Activated CD4-positive, alpha-beta T cell treated with anti-CD3 and anti-CD28 coated beads for 36 hours (primary cell): ENCODE results near the gene NGEF. TPM values are rescaled to one million over a fixed set of nuclear protein-coding genes. Genes with fewer than 3 reads are reported as not detected.

Experiments
- ATAC-seq: fragments of 200-7000 bp; cut with Tn5 transposase; one replicate; pipeline ENCODE4 v1.10.0; 2021; ENCODE audit warnings: mild to moderate bottlenecking, moderate library complexity
- CTCF ChIA-PET: fragments of 350-600 bp; sonication (Branson Sonifier 250); formaldehyde crosslinking; loops from one replicate; lab custom pipeline; 2021; ENCODE audit warnings: antibody characterized with exemption; lab: Charles Lee
- POLR2A ChIA-PET: fragments of 350-600 bp; sonication (Branson Sonifier 250); formaldehyde crosslinking; loops from one replicate; lab custom pipeline; 2021; ENCODE audit warnings: antibody characterized with exemption, inconsistent platforms; lab: Charles Lee
- DNase-seq: peaks from one replicate; pipeline ENCODE4 v3.0.0-alpha.2; 2020
- H3K27ac Mint-ChIP-seq: one replicate; pipeline ENCODE4 v1.8.0; 2021; ENCODE audit warnings: mixed read lengths
- H3K27me3 Mint-ChIP-seq: one replicate; pipeline ENCODE4 v1.8.0; 2021; ENCODE audit warnings: mixed read lengths
- H3K36me3 Mint-ChIP-seq: one replicate; pipeline ENCODE4 v1.8.0; 2021; ENCODE audit warnings: low read depth, mixed read lengths
- H3K4me1 Mint-ChIP-seq: one replicate; pipeline ENCODE4 v1.8.0; 2021; ENCODE audit warnings: mixed read lengths
- H3K4me3 Mint-ChIP-seq: one replicate; pipeline ENCODE4 v1.8.0; 2021; ENCODE audit warnings: mild to moderate bottlenecking, moderate library complexity, mixed read lengths
- H3K9me3 Mint-ChIP-seq: one replicate; pipeline ENCODE4 v1.8.0; 2021; ENCODE audit warnings: low read depth, mixed read lengths
- intact Hi-C, 2 experiments: fragments of 100-400 bp; cut with DNase I in 1 of 2; cut with micrococcal nuclease in 1 of 2; formaldehyde crosslinking; loops; one replicate each; pipeline versions ENCODE4 v1.14.2 to v1.15.1; 2022 to 2024; cut with DNase I, micrococcal nuclease
- total RNA-seq, 2 experiments: library from RNA; stranded (reverse); gene quantifications; one replicate each; pipeline ENCODE4 v1.2.3, GENCODE V29; 2021

Gene NGEF, protein sequence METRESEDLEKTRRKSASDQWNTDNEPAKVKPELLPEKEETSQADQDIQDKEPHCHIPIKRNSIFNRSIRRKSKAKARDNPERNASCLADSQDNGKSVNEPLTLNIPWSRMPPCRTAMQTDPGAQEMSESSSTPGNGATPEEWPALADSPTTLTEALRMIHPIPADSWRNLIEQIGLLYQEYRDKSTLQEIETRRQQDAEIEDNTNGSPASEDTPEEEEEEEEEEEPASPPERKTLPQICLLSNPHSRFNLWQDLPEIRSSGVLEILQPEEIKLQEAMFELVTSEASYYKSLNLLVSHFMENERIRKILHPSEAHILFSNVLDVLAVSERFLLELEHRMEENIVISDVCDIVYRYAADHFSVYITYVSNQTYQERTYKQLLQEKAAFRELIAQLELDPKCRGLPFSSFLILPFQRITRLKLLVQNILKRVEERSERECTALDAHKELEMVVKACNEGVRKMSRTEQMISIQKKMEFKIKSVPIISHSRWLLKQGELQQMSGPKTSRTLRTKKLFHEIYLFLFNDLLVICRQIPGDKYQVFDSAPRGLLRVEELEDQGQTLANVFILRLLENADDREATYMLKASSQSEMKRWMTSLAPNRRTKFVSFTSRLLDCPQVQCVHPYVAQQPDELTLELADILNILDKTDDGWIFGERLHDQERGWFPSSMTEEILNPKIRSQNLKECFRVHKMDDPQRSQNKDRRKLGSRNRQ
- total RNA-seq = 1 to 10 TPM; 1.5 to 2.0 TPM

DNA sequence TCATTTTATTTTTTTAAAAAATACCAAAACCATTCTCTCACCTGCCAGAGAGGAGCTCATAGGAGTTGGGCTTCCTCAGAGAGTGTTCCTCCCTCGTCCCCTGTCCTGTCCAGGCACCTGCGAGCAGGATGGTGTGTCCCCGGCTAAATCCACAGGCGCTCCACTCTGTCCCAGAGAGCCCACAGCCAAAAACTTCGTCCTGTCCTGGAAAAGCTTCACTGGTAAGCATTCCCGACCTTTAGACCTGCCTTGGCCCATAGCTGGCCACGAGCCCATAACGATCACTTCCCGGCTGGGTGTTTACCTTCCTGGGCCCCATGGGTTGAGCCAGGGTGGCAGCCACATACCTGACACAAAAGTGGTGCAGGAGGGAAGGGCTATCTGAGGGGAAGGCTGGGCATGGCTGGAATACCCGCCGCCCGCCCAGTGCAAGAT is at the start of gene NGEF:
Gene NGEF, minus strand, starts transcription at position 230 of the 435 bp plus-strand sequence. CDS start 38,366 bp downstream, outside the sequence.
- CTCF ChIA-PET = no interaction called here
- H3K27me3 Mint-ChIP-seq = peaks cover 2% of the 10 kb centered on the region
- POLR2A ChIA-PET = no interaction called here
- H3K27ac Mint-ChIP-seq = no peak within 1 kb of the TSS
- peaks cover 2% of the 10 kb centered on the region for H3K9me3 Mint-ChIP-seq
- no peak within 1 kb of the TSS for H3K4me3 Mint-ChIP-seq
- DNase-seq (no peak), ATAC-seq (no peak)
- intact Hi-C loops = no loop called here
- no peaks in the 10 kb centered on the region for H3K4me1 Mint-ChIP-seq
- H3K36me3 Mint-ChIP-seq = no peaks in the 10 kb centered on the region

DNA sequence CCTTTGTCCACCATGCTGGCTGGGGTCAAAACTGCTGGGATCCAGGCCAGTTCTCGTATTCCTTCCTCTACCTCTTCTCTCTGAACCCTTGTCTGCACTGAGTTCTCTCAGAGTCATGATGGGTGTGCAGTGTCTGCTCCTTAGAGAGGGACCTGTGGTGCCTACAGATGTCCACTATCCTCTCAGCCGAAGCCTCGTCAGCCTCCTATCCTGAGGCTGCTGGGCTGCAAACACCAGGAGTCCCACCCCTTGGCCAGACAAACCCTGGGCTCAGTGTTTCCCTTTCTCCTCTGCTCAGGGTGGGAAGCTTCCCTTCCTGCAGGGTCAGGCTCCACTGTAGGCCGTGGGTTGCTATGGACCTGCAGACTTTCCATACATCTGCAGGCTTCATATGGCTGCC is 49.4 kb upstream of the NGEF start:
- POLR2A ChIA-PET = no interaction called here
- DNase-seq (no peak), ATAC-seq (no peak)
- H3K9me3 Mint-ChIP-seq = no peaks in the 10 kb centered on the region
- no peaks in the 10 kb centered on the region for H3K27me3 Mint-ChIP-seq
- peak overlapping the region; percentile 96 for H3K4me3 Mint-ChIP-seq
- peak overlapping the region; percentile 90 for H3K27ac Mint-ChIP-seq
- peaks cover 46% of the 10 kb centered on the region for H3K4me1 Mint-ChIP-seq
- peaks cover 15% of the 10 kb centered on the region for H3K36me3 Mint-ChIP-seq
- intact Hi-C loops = loop anchor here (5.0 kb wide), 2 partner anchors 170 to 290 kb away; partner anchors contain the start of gene DGKD (in 1 of the 2)
- CTCF ChIA-PET = no interaction called here

DNA sequence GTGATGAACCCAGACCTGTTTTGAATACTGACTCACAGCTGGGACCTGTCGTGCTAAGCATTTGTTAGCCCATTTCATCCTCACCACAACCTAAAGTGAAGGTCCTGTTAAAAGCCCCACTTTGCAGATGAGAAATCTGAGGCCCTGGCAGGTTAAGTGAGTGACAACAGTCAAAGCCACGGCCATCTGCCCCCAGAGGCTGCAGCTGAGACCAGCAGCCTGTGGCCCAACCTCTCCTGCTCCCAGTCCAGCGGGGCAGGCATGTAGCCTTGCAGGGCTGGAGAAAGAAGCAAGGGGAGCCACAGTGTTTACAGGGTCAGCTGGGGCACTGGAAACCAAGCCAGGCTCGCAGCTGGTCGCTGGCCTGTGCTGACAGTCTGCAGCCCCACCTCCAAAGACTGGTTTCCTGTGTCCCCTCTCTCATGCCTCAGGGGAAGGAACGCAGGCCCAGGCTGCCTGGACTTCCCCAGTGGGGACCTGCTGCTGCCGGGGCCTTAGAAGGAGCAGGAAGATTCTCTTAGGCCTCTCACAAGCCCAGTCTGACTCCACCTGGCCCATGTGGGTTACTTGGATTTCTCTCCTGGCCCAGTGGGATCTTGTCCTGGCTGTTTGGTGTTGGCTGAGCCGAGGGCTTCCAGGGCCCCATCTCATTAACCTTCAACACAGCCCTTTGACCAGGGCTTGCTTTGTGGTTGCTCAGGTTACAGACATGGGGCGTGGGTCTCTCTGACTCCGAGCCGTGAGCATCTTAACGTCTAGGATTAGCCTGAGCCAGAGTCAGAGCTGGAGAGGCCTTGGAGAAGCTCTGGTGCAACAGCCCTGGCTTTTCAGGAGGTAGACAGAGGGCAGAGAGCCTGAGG is 48.8 kb upstream of the NGEF start:
- DNase-seq (peak; percentile 70), ATAC-seq (peak; percentile 51)
- intact Hi-C loops = loop anchor here (1.0 to 5.0 kb wide), 6 partner anchors 20 to 290 kb away; partner anchors contain the start of genes ATG16L1 (in 2 of the 2) and DGKD (in 1 of the 2)
- Mint-ChIP-seq H3K36me3 (peaks cover 9% of the 10 kb centered on the region), H3K27ac (peak overlapping the region; percentile 90), H3K27me3 (no peaks in the 10 kb centered on the region), H3K4me1 (peaks cover 40% of the 10 kb centered on the region), H3K9me3 (no peaks in the 10 kb centered on the region), H3K4me3 (peak overlapping the region; percentile 96)
- CTCF ChIA-PET = interaction anchor here (0.7 to 3.4 kb wide), 10 partner anchors 9 to 194 kb away, joined by 3 to 22 read pairs (median 3); no protein-coding TSS in a partner anchor
- POLR2A ChIA-PET = interaction anchor here (0.6 to 2.4 kb wide), 5 partner anchors 16 to 363 kb away, joined by 4 to 29 read pairs (median 11); no protein-coding TSS in a partner anchor

DNA sequence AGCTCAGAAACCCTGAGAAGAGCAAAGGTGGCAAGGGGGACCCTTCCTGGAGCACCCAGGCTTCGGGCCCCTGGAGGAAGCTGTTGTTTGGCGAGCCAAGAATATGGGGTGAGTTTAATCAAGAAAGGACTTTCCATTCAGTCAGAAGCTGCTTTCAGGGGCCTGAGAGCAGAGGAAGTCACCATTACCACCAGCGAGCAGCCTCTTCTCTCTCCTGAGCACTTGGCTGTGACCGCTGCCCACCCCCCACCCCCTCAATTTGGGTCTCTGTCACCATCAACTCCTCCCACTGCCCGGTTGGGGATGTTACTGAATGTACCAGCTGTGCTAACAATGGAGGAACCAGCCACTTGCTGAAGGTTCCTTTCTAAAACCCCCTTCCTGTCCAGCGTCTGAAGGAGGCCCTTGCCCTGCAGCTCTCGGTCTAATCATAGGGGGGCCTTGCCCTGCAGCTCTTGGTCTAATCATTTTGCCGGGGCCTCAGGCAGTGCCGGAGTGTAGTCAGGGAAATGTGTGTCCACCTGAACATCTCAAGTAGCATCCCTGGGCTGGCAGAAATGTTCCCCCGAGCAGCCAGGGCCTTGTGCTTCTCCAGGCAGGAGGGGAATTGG is 48.0 kb upstream of the NGEF start:
- peak; percentile 70 for DNase-seq
- intact Hi-C loops = loop anchor here (1.0 to 5.0 kb wide), 9 partner anchors 21 to 364 kb away; partner anchors contain the start of genes ATG16L1 (in 2 of the 2), DGKD (in 1 of the 2) and GIGYF2 (in 1 of the 2)
- Mint-ChIP-seq H3K36me3 (peaks cover 6% of the 10 kb centered on the region), H3K9me3 (no peaks in the 10 kb centered on the region), H3K27ac (peak overlapping the region; percentile 90), H3K27me3 (no peaks in the 10 kb centered on the region), H3K4me3 (peak overlapping the region; percentile 96), H3K4me1 (peaks cover 33% of the 10 kb centered on the region)
- peak; percentile 24 for ATAC-seq
- CTCF ChIA-PET = interaction anchor here (0.7 to 3.4 kb wide), 20 partner anchors 9 to 208 kb away, joined by 3 to 22 read pairs (median 4); no protein-coding TSS in a partner anchor
- POLR2A ChIA-PET = interaction anchor here (0.5 to 2.4 kb wide), 7 partner anchors 17 to 1383 kb away, joined by 3 to 29 read pairs (median 9); partner anchors contain the start of gene ATG16L1

DNA sequence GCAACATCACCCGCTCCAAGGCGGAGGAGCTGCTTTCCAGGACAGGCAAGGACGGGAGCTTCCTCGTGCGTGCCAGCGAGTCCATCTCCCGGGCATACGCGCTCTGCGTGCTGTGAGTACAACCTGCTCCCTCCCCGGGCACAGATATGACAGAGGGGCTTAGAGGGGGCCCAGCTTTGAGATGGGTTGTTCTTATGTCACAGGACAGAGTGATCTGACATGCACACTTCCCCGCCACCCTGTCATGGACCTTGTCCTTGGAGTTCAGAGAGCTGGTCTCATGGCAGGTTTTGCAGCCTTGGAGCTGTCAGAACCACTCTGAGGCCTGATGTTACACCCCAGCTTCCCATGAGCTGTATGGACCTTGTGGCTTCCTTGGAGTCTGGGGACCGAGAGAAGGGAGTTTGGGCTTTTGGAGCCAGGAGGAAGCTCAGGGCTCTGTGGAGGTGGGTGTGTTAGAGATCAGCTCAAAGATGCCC is 47.5 kb upstream of the NGEF start:
- intact Hi-C loops = loop anchor here (1.0 to 5.0 kb wide), 7 partner anchors 40 to 363 kb away; partner anchors contain the start of genes ATG16L1 (in 1 of the 2), DGKD (in 1 of the 2) and GIGYF2 (in 1 of the 2)
- Mint-ChIP-seq H3K36me3 (peaks cover 4% of the 10 kb centered on the region), H3K27ac (peak overlapping the region; percentile 90), H3K4me1 (peaks cover 32% of the 10 kb centered on the region), H3K4me3 (peak overlapping the region; percentile 96), H3K9me3 (no peaks in the 10 kb centered on the region), H3K27me3 (no peaks in the 10 kb centered on the region)
- no peak for DNase-seq
- CTCF ChIA-PET = interaction anchor here (0.7 to 3.4 kb wide), 20 partner anchors 9 to 208 kb away, joined by 3 to 22 read pairs (median 4); no protein-coding TSS in a partner anchor
- POLR2A ChIA-PET = interaction anchor here (0.5 to 2.4 kb wide), 5 partner anchors 17 to 1384 kb away, joined by 3 to 29 read pairs (median 4); partner anchors contain the start of gene ATG16L1
- peak; percentile 9 for ATAC-seq

DNA sequence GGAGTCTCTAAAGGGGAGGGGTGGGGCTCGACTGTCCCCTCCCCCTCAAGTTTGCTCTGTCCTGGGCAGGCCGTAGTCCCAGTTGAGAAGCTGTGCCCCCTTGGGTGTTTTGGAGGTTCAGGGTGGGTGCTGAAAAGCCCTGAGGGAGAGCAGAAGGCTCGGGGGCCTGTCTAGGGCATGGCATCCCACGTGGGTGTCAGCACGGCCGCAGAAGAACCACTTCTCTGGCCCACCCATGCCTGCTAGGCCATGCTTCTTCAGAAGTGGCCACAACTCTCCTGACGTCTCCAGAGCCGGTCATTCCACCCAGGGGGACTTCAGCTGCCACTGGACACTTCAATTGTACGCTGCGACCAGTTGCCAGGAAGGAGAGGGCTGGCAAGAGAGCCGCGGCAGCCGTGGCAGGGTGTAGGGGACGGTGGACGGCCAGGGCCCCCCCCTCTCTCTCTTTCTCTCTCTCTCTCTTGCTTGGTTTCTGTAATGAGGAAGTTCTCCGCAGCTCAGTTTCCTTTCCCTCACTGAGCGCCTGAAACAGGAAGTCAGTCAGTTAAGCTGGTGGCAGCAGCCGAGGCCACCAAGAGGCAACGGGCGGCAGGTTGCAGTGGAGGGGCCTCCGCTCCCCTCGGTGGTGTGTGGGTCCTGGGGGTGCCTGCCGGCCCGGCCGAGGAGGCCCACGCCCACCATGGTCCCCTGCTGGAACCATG is 46.9 kb upstream of the NGEF start, which contains the start of gene INPP5D:
Gene INPP5D, plus strand, starts transcription at position 546 of the 704 bp plus-strand sequence. Its CDS starts 137 bp downstream, at position 683.
- ATAC-seq (peak; percentile 68), DNase-seq (peak; percentile 83)
- POLR2A ChIA-PET = interaction anchor here (0.5 to 2.4 kb wide), 7 partner anchors 15 to 1384 kb away, joined by 3 to 29 read pairs (median 4); partner anchors contain the start of gene ATG16L1
- peaks cover 4% of the 10 kb centered on the region for H3K36me3 Mint-ChIP-seq
- CTCF ChIA-PET = interaction anchor here (0.7 to 3.4 kb wide), 21 partner anchors 8 to 209 kb away, joined by 3 to 22 read pairs (median 4); partner anchors contain the start of gene ATG16L1
- H3K4me3 Mint-ChIP-seq = peak within 1 kb of the TSS; percentile 96
- intact Hi-C loops = loop anchor here (1.0 to 10.0 kb wide), 8 partner anchors 40 to 455 kb away; partner anchors contain the start of genes ATG16L1 (in 1 of the 2), DGKD (in 1 of the 2) and GIGYF2 (in 1 of the 2)
- H3K9me3 Mint-ChIP-seq = no peaks in the 10 kb centered on the region
- H3K4me1 Mint-ChIP-seq = peaks cover 30% of the 10 kb centered on the region
- no peaks in the 10 kb centered on the region for H3K27me3 Mint-ChIP-seq
- peak within 1 kb of the TSS; percentile 90 for H3K27ac Mint-ChIP-seq

DNA sequence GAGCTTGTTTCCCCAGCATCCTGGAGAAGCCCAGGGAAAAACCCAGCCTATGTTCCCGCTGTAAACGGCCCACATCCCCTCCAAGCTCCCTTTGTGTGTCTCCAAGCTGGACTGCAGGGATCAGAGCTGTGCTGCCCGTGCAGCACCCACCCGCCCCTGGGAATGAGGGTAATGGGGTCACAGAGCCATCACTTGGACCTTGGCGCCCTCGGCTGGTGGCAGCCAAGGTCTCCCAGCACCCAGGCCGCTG is 46.4 kb upstream of the NGEF start:
- Mint-ChIP-seq H3K9me3 (no peaks in the 10 kb centered on the region), H3K27me3 (no peaks in the 10 kb centered on the region), H3K36me3 (peaks cover 4% of the 10 kb centered on the region), H3K4me3 (peak overlapping the region; percentile 96), H3K27ac (peak overlapping the region; percentile 90), H3K4me1 (peaks cover 26% of the 10 kb centered on the region)
- ChIA-PET POLR2A (interaction anchor here (0.6 to 0.7 kb wide), 3 partner anchors 16 to 208 kb away, joined by 3 read pairs; no protein-coding TSS in a partner anchor), CTCF (interaction anchor here (1.3 to 3.4 kb wide), 8 partner anchors 8 to 195 kb away, joined by 4 to 22 read pairs (median 9); partner anchors contain the start of gene ATG16L1)
- ATAC-seq (no peak), DNase-seq (peak; percentile 53)
- intact Hi-C loops = loop anchor here in 1 of 2 experiments (10.0 kb wide), 1 partner anchor 455 kb away; no protein-coding TSS in a partner anchor

DNA sequence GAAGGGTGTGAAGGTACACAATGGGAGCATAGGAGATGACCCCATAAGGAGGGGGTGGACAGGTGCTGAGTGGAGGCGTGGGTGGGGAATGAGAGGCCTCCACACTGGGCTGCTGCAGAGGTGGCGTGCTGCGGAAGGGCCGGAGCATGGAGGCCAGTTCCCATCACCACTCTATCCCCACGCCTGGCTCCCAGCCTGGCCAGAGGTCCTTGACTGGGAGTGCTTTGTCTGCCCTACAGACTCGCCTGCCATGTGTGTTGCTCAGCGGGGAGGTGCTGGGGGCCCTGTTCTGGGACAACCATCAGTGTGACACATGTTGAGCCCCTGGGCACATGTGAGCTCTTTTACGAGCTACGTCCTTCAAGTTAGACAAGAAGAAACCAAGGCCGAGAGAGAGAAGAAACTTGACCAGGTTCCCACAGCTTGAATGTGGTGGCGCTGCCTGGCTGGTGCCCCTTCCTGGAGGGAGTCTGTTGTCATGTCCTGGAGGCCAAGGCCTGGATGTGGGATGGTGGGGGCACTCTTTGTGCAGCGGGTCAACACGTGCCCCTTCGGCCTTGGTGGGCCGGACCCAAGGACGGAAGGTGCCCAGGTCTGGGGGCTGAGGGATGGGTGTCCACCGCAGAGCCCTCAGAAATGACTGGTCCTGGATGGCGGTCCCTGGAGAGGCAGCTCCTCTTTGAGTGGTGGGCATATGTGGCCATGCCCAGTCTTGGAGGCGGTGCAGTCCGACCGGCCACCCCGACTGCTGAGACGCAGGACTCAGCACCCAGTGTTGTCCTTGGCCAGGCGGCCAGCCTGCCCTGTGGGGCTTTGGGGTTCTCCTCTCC is 45.9 kb upstream of the NGEF start:
- Mint-ChIP-seq H3K4me1 (peaks cover 21% of the 10 kb centered on the region), H3K27me3 (no peaks in the 10 kb centered on the region), H3K4me3 (no peak overlapping the region), H3K9me3 (no peaks in the 10 kb centered on the region), H3K36me3 (peaks cover 4% of the 10 kb centered on the region), H3K27ac (peak overlapping the region; percentile 40)
- POLR2A ChIA-PET = interaction anchor here (0.6 kb wide), 1 partner anchor 31 kb away, joined by 3 read pairs; no protein-coding TSS in a partner anchor
- ATAC-seq (no peak), DNase-seq (no peak)
- CTCF ChIA-PET = interaction anchor here (1.3 to 3.4 kb wide), 5 partner anchors 21 to 195 kb away, joined by 4 to 22 read pairs (median 5); partner anchors contain the start of gene ATG16L1
- intact Hi-C loops = loop anchor here in 1 of 2 experiments (10.0 kb wide), 1 partner anchor 454 kb away; no protein-coding TSS in a partner anchor
